WTC11 (cell line): ENCODE data around the gene OS9. TPM values are rescaled to one million over a fixed set of nuclear protein-coding genes. Genes with fewer than 3 reads are reported as not detected.

Source experiments
- ATAC-seq: fragments of 200-7000 bp; cut with Tn5 transposase; 2 replicates; pipeline ENCODE4 v1.10.0; 2021; ENCODE audit warnings: mild to moderate bottlenecking, moderate library complexity
- CTCF ChIA-PET: fragments of 300-600 bp; sonication (Branson Sonifier 250); formaldehyde crosslinking; loops from one replicate; lab custom pipeline; 2021; ENCODE audit warnings: antibody characterized with exemption; lab: Charles Lee
- POLR2A ChIA-PET: fragments of 350-600 bp; sonication (Branson Sonifier 250); formaldehyde crosslinking; loops from one replicate; lab custom pipeline; 2021; ENCODE audit warnings: antibody characterized with exemption; lab: Charles Lee
- DNase-seq: peaks from one replicate; pipeline ENCODE4 v3.0.0; 2021; ENCODE audit warnings: low spot score
- H3K27ac Mint-ChIP-seq: 2 replicates; pipeline ENCODE4 v1.8.0; 2021; ENCODE audit warnings: mixed read lengths
- H3K27me3 Mint-ChIP-seq: 2 replicates; pipeline ENCODE4 v1.8.0; 2021; ENCODE audit warnings: low read depth, mild to moderate bottlenecking, moderate library complexity, mixed read lengths
- H3K36me3 Mint-ChIP-seq: 2 replicates; pipeline ENCODE4 v1.8.0; 2021; ENCODE audit warnings: mixed read lengths
- H3K4me1 Mint-ChIP-seq: 2 replicates; pipeline ENCODE4 v1.8.0; 2022; ENCODE audit warnings: mixed read lengths
- H3K4me3 Mint-ChIP-seq: 2 replicates; pipeline ENCODE4 v1.8.0; 2021; ENCODE audit warnings: mild to moderate bottlenecking, moderate library complexity, mixed read lengths
- H3K9me3 Mint-ChIP-seq: 2 replicates; pipeline ENCODE4 v1.8.0; 2021; ENCODE audit warnings: mixed read lengths
- CREM ChIP-seq: sonication (generic); formaldehyde crosslinking; IDR thresholded peaks from 2 replicates; pipeline ENCODE4 v1.8.1; 2022; ENCODE audit warnings: mild to moderate bottlenecking, missing genetic modification reagents, moderate library complexity
- ELF4 ChIP-seq: sonication (generic); formaldehyde crosslinking; IDR thresholded peaks from 2 replicates; pipeline ENCODE4 v1.8.1; 2022; ENCODE audit warnings: low read depth, mild to moderate bottlenecking, moderate library complexity, missing genetic modification reagents
- ESRRA ChIP-seq: sonication (generic); formaldehyde crosslinking; IDR thresholded peaks from 2 replicates; pipeline ENCODE4 v1.8.1; 2022; ENCODE audit warnings: mild to moderate bottlenecking, missing genetic modification reagents, borderline replicate concordance
- FOXK1 ChIP-seq: sonication (generic); formaldehyde crosslinking; IDR thresholded peaks from 2 replicates; pipeline ENCODE4 v1.8.0; 2022; ENCODE audit warnings: mild to moderate bottlenecking, moderate library complexity, missing genetic modification reagents
- FOXP1 ChIP-seq: sonication (generic); formaldehyde crosslinking; IDR thresholded peaks from 2 replicates; pipeline ENCODE4 v1.8.0; 2022; ENCODE audit warnings: missing genetic modification reagents, mild to moderate bottlenecking, moderate library complexity, borderline replicate concordance
- HMGA2 ChIP-seq: fragments of 250-450 bp; sonication (Bioruptor Pico); IDR thresholded peaks from 2 replicates; pipeline ENCODE4 v1.4.0; 2021; ENCODE audit warnings: mild to moderate bottlenecking, moderate library complexity
- NR3C1 ChIP-seq: sonication (generic); formaldehyde crosslinking; conservative IDR thresholded peaks from 2 replicates; pipeline ENCODE4 v1.8.1; 2023; ENCODE audit warnings: low read depth, mild to moderate bottlenecking, missing genetic modification reagents
- RELA ChIP-seq: sonication (generic); formaldehyde crosslinking; IDR thresholded peaks from 2 replicates; pipeline ENCODE4 v1.8.1; 2022; ENCODE audit warnings: missing genetic modification reagents, mild to moderate bottlenecking, borderline replicate concordance
- RORB ChIP-seq: fragments of 250-450 bp; sonication (Bioruptor Pico); IDR thresholded peaks from 2 replicates; pipeline ENCODE4 v1.9.0; 2021; ENCODE audit warnings: mild to moderate bottlenecking
- TCF7 ChIP-seq: sonication (generic); formaldehyde crosslinking; IDR thresholded peaks from 2 replicates; pipeline ENCODE4 v1.8.0; 2022; ENCODE audit warnings: mild to moderate bottlenecking, low read depth, missing genetic modification reagents, moderate library complexity
- TEAD4 ChIP-seq: sonication (generic); formaldehyde crosslinking; IDR thresholded peaks from 2 replicates; pipeline ENCODE4 v1.8.0; 2022; ENCODE audit warnings: mild to moderate bottlenecking, missing genetic modification reagents
- ZNF317 ChIP-seq: sonication (generic); formaldehyde crosslinking; IDR thresholded peaks from 2 replicates; pipeline ENCODE4 v1.8.1; 2023; ENCODE audit warnings: low read depth, mild to moderate bottlenecking, moderate library complexity, missing genetic modification reagents, borderline replicate concordance
- total RNA-seq: library from RNA; stranded (reverse); gene quantifications from 3 replicates; pipeline ENCODE4 v1.2.3, GENCODE V29; 2021
- TF ChIP-seq, protein P1 (sequence below): sonication (generic); formaldehyde crosslinking; IDR thresholded peaks from 2 replicates; pipeline ENCODE4 v1.8.0; 2022; ENCODE audit warnings: mild to moderate bottlenecking, missing genetic modification reagents
- TF ChIP-seq, protein P2 (sequence below): fragments of 250-450 bp; sonication (Bioruptor Pico); IDR thresholded peaks from 2 replicates; pipeline ENCODE4 v1.9.0; 2021; ENCODE audit warnings: mild to moderate bottlenecking
- TF ChIP-seq, protein P3 (sequence below): sonication (generic); formaldehyde crosslinking; IDR thresholded peaks from 2 replicates; pipeline ENCODE4 v1.8.1; 2023; ENCODE audit warnings: mild to moderate bottlenecking, missing genetic modification reagents
- TF ChIP-seq, protein P4 (sequence below): sonication (generic); formaldehyde crosslinking; IDR thresholded peaks from 2 replicates; pipeline ENCODE4 v1.8.1; 2022; ENCODE audit warnings: low read depth, missing genetic modification reagents, borderline replicate concordance

The OS9 gene
- total RNA-seq, 1 experiment from 2014 or later = 77.5 TPM

DNA sequence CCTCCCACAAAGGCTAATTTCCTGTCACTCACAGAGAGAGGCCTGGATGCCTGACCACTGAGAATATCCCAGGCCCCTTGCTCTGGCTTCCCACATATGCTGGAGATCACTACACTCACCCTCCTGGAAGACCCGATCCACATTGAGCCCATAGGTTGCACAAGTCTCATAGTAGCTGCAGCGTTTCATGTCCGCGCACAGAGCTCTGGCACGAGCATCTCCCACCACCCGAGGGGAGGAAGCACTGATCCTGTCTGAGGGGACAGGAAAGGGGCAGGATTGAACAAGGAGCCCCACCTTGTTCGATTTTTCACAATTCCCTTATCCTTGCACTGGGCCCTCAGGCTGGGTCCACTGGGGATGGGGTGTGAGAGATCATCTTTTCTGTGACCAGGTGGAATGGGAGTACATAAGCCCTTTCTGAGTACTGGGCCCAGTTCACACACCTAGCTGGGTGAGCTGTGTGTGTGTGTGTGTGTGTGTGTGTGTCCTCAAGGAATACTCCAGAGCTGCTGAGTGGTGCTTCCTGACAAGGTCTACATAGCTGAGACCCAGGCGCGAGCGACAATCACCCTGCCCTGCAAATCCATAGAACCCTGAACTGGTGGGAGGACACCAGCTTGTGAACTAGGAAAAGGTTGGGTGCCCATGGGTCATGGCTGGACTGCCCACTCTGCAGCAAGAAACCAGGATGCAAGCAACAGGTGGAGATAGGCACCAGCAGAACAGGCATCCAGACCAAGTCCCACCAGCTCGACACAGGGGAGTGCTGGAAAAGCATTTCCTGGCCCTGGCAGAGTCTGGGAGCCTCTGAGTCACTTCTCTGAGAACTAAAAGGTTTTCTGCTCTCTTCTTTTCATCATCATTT is 39.0 kb downstream of the OS9 start:
- Mint-ChIP-seq H3K4me1 (peaks cover 19% of the 10 kb centered on the region), H3K9me3 (no peaks in the 10 kb centered on the region), H3K27me3 (peaks cover 98% of the 10 kb centered on the region), H3K4me3 (no peak overlapping the region), H3K27ac (no peak overlapping the region), H3K36me3 (no peaks in the 10 kb centered on the region)
- DNase-seq (no peak), ATAC-seq (no peak)
- ChIA-PET CTCF (interaction anchor here (0.9 to 6.6 kb wide), 3 partner anchors 8 to 24 kb away, joined by 3 to 146 read pairs (median 5); no protein-coding TSS in a partner anchor), POLR2A (no interaction called here)
- TF ChIP-seq ESRRA (no peak), ZNF317 (no peak), HMGA2 (no peak), NR3C1 (CRISPR knock-in tag) (no peak), FOXP1 (no peak), TCF7 (CRISPR knock-in tag) (no peak), RELA (CRISPR knock-in tag) (no peak), CREM (CRISPR knock-in tag) (no peak), FOXK1 (CRISPR knock-in tag) (no peak), ELF4 (CRISPR knock-in tag) (no peak)
- TF ChIP-seq, protein P1, sequence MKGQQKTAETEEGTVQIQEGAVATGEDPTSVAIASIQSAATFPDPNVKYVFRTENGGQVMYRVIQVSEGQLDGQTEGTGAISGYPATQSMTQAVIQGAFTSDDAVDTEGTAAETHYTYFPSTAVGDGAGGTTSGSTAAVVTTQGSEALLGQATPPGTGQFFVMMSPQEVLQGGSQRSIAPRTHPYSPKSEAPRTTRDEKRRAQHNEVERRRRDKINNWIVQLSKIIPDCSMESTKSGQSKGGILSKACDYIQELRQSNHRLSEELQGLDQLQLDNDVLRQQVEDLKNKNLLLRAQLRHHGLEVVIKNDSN (CRISPR knock-in tag) = no peak
- TF ChIP-seq, protein P2, sequence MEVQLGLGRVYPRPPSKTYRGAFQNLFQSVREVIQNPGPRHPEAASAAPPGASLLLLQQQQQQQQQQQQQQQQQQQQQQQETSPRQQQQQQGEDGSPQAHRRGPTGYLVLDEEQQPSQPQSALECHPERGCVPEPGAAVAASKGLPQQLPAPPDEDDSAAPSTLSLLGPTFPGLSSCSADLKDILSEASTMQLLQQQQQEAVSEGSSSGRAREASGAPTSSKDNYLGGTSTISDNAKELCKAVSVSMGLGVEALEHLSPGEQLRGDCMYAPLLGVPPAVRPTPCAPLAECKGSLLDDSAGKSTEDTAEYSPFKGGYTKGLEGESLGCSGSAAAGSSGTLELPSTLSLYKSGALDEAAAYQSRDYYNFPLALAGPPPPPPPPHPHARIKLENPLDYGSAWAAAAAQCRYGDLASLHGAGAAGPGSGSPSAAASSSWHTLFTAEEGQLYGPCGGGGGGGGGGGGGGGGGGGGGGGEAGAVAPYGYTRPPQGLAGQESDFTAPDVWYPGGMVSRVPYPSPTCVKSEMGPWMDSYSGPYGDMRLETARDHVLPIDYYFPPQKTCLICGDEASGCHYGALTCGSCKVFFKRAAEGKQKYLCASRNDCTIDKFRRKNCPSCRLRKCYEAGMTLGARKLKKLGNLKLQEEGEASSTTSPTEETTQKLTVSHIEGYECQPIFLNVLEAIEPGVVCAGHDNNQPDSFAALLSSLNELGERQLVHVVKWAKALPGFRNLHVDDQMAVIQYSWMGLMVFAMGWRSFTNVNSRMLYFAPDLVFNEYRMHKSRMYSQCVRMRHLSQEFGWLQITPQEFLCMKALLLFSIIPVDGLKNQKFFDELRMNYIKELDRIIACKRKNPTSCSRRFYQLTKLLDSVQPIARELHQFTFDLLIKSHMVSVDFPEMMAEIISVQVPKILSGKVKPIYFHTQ = no peak
- TF ChIP-seq, protein P3, sequence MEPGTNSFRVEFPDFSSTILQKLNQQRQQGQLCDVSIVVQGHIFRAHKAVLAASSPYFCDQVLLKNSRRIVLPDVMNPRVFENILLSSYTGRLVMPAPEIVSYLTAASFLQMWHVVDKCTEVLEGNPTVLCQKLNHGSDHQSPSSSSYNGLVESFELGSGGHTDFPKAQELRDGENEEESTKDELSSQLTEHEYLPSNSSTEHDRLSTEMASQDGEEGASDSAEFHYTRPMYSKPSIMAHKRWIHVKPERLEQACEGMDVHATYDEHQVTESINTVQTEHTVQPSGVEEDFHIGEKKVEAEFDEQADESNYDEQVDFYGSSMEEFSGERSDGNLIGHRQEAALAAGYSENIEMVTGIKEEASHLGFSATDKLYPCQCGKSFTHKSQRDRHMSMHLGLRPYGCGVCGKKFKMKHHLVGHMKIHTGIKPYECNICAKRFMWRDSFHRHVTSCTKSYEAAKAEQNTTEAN = no peak

DNA sequence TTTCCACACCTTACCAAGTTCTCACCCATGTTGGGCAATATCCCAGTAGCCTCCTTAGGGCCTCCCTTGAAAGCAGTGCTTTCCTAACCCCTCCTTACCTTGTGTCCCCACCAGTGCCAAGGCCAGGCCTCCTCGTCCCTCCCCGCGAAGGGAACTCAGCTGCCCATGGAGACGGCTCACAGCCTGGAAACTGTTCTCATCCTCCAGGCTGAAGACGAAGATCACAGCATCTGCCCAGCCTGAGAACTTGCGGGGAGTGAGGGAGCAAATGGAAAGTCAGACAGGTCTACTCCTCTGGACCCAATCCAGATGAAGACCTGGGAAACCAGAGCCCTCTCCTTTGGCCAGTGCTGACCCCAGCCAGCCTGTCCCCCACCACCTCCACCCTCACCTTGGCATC is 40.0 kb downstream of the OS9 start:
- TF ChIP-seq HMGA2 (no peak), TEAD4 (no peak), RORB (CRISPR knock-in tag) (no peak)
- TF ChIP-seq, protein P2 = no peak
- TF ChIP-seq, protein P4, sequence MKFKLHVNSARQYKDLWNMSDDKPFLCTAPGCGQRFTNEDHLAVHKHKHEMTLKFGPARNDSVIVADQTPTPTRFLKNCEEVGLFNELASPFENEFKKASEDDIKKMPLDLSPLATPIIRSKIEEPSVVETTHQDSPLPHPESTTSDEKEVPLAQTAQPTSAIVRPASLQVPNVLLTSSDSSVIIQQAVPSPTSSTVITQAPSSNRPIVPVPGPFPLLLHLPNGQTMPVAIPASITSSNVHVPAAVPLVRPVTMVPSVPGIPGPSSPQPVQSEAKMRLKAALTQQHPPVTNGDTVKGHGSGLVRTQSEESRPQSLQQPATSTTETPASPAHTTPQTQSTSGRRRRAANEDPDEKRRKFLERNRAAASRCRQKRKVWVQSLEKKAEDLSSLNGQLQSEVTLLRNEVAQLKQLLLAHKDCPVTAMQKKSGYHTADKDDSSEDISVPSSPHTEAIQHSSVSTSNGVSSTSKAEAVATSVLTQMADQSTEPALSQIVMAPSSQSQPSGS = no peak
- ChIA-PET CTCF (interaction anchor here (1.7 to 6.6 kb wide), 2 partner anchors 9 to 23 kb away, joined by 5 to 146 read pairs; no protein-coding TSS in a partner anchor), POLR2A (no interaction called here)
- Mint-ChIP-seq H3K27me3 (peaks cover 95% of the 10 kb centered on the region), H3K4me3 (no peak overlapping the region), H3K36me3 (no peaks in the 10 kb centered on the region), H3K4me1 (peaks cover 19% of the 10 kb centered on the region), H3K9me3 (no peaks in the 10 kb centered on the region), H3K27ac (no peak overlapping the region)
- DNase-seq = no peak
- no peak for ATAC-seq
